H1 (cell line): Measurements from ENCODE around the gene TRAF6. TPM values are rescaled to one million over a fixed set of nuclear protein-coding genes. Genes with fewer than 3 reads are reported as not detected.

Source experiments
- CTCF ChIA-PET: fragments of 300-600 bp; sonication (Branson Sonifier 250); formaldehyde crosslinking; loops from one replicate; lab custom pipeline; 2021; ENCODE audit not compliant: partially characterized antibody; lab: Charles Lee
- POLR2A ChIA-PET: fragments of 300-600 bp; sonication (Branson Sonifier 250); formaldehyde crosslinking; loops from one replicate; lab custom pipeline; 2021; ENCODE audit warnings: inconsistent platforms; ENCODE audit not compliant: partially characterized antibody; lab: Charles Lee
- DNase-seq, 2 experiments: peaks; one replicate each; pipeline versions ENCODE4 v3.0.0 to v3.0.0-alpha.2; 2010 to 2022; ENCODE audit warnings: low spot score in 2 of 2, low read depth in 1 of 2, mixed read lengths in 1 of 2
- FAIRE-seq: peaks from 2 replicates; lab custom pipeline; 2011; peaks lifted over from hg19 to GRCh38; lab: Jason Lieb, UNC
- H2AFZ ChIP-seq: 2 replicates; pipeline ENCODE4 v1.8.1; 2012; ENCODE audit warnings: low read length, inconsistent platforms
- H2AK5ac ChIP-seq: 2 replicates; pipeline ENCODE4 v1.6.1; 2013; ENCODE audit warnings: low read depth, low read length
- H2BK120ac ChIP-seq: replicated peaks from 2 replicates; pipeline ENCODE3; 2013; ENCODE audit warnings: low read depth, low read length, inconsistent platforms
- H2BK12ac ChIP-seq: 2 replicates; pipeline ENCODE4 v1.6.1; 2013; ENCODE audit warnings: low read depth, low read length
- H2BK15ac ChIP-seq: 2 replicates; pipeline ENCODE4 v1.6.1; 2013; ENCODE audit warnings: low read length
- H2BK20ac ChIP-seq: 2 replicates; pipeline ENCODE4 v1.6.1; 2013; ENCODE audit warnings: low read length
- H2BK5ac ChIP-seq: 2 replicates; pipeline ENCODE4 v1.6.1; 2013; ENCODE audit warnings: low read depth, low read length
- H3K14ac ChIP-seq: 2 replicates; pipeline ENCODE4 v1.6.1; 2013; ENCODE audit warnings: inconsistent platforms; ENCODE audit not compliant: insufficient read length
- H3K18ac ChIP-seq: 2 replicates; pipeline ENCODE4 v1.6.1; 2013; ENCODE audit warnings: low read length; ENCODE audit errors: extremely low read depth
- H3K23ac ChIP-seq: 2 replicates; pipeline ENCODE4 v1.6.1; 2013; ENCODE audit warnings: inconsistent platforms; ENCODE audit not compliant: insufficient read length
- H3K23me2 ChIP-seq: 2 replicates; pipeline ENCODE4 v1.6.1; 2013; ENCODE audit warnings: low read depth, low read length
- H3K27ac ChIP-seq: 2 replicates; pipeline ENCODE4 v1.6.1; 2011; ENCODE audit warnings: low read depth, low read length, inconsistent platforms
- H3K27me3 ChIP-seq, 4 experiments: replicated peaks in 1 of 4; 1 replicate in 1 of 4; 2 replicates in 3 of 4; pipeline versions ENCODE4 v1.6.1 to v1.8.1; 2011 to 2013; ENCODE audit warnings: low read length in 3 of 4, mild to moderate bottlenecking in 3 of 4, inconsistent platforms in 2 of 4, mixed read lengths in 2 of 4, moderate library complexity in 1 of 4; ENCODE audit not compliant: control insufficient read depth in 3 of 4, insufficient read depth in 3 of 4; ENCODE audit errors: extremely low read depth in 1 of 4
- H3K36me3 ChIP-seq, 4 experiments: 2 replicates each; pipeline versions ENCODE4 v1.6.1 to v1.8.1; 2011 to 2013; ENCODE audit warnings: mild to moderate bottlenecking in 4 of 4, low read length in 3 of 4, moderate library complexity in 2 of 4, control low read depth in 1 of 4, inconsistent platforms in 1 of 4; ENCODE audit not compliant: insufficient read depth in 4 of 4, control insufficient read depth in 2 of 4
- H3K4ac ChIP-seq: replicated peaks from 2 replicates; pipeline ENCODE3; 2013; ENCODE audit warnings: low read length, low read depth, mixed read lengths, inconsistent platforms; ENCODE audit not compliant: insufficient read length
- H3K4me1 ChIP-seq, 4 experiments: replicated peaks in 1 of 4; 1 replicate in 1 of 4; 2 replicates in 3 of 4; pipeline versions ENCODE4 v1.6.1 to v1.8.1; 2011 to 2013; ENCODE audit warnings: low read length in 3 of 4, inconsistent platforms in 2 of 4, mixed read lengths in 1 of 4; ENCODE audit not compliant: insufficient read depth in 4 of 4, control insufficient read depth in 3 of 4
- H3K4me2 ChIP-seq, 2 experiments: 2 replicates each; pipeline versions ENCODE4 v1.6.1 to v1.8.1; 2011 to 2013; ENCODE audit warnings: low read depth in 2 of 2, low read length in 2 of 2, control low read depth in 1 of 2, inconsistent platforms in 1 of 2, mild to moderate bottlenecking in 1 of 2; ENCODE audit not compliant: insufficient read depth in 1 of 2
- H3K4me3 ChIP-seq, 4 experiments: fragments of 200-600, 300-600 bp in 1 of 4; sonication (generic), shearing (Covaris generic), sonication (Bioruptor Twin) in 1 of 4; 2 replicates each; pipeline versions ENCODE4 v1.5.1 to v1.8.1; 2011 to 2016; ENCODE audit warnings: low read length in 4 of 4, low read depth in 3 of 4, control low read depth in 2 of 4, inconsistent platforms in 2 of 4, mild to moderate bottlenecking in 2 of 4, mixed read lengths in 1 of 4, moderate library complexity in 1 of 4; ENCODE audit not compliant: insufficient read depth in 2 of 4; ENCODE audit errors: extremely low read depth in 1 of 4
- H3K56ac ChIP-seq: replicated peaks from 2 replicates; pipeline ENCODE3; 2013; ENCODE audit warnings: low read depth, mild to moderate bottlenecking, mixed read lengths, low read length, inconsistent platforms; ENCODE audit not compliant: insufficient read length
- H3K79me1 ChIP-seq: 2 replicates; pipeline ENCODE4 v1.6.1; 2013; ENCODE audit warnings: low read depth, low read length, control low read depth
- H3K79me2 ChIP-seq, 2 experiments: 2 replicates each; pipeline versions ENCODE4 v1.6.1 to v1.8.1; 2012 to 2013; ENCODE audit warnings: low read length in 2 of 2, mild to moderate bottlenecking in 2 of 2, inconsistent platforms in 1 of 2; ENCODE audit not compliant: insufficient read depth in 2 of 2, control insufficient read depth in 1 of 2
- H3K9ac ChIP-seq, 4 experiments: replicated peaks in 1 of 4; 1 replicate in 1 of 4; 2 replicates in 3 of 4; pipeline versions ENCODE4 v1.6.1 to v1.8.1; 2011 to 2013; ENCODE audit warnings: low read depth in 3 of 4, low read length in 3 of 4, control low read depth in 2 of 4, mild to moderate bottlenecking in 2 of 4, moderate library complexity in 2 of 4, inconsistent platforms in 1 of 4; ENCODE audit errors: extremely low read depth in 1 of 4
- H3K9me3 ChIP-seq, 2 experiments: 2 replicates each; pipeline versions ENCODE4 v1.6.1 to v1.8.1; 2012 to 2013; ENCODE audit warnings: mild to moderate bottlenecking in 2 of 2, moderate library complexity in 2 of 2, control low read depth in 1 of 2, inconsistent platforms in 1 of 2, low read depth in 1 of 2, low read length in 1 of 2, mixed read lengths in 1 of 2; ENCODE audit not compliant: insufficient read depth in 2 of 2
- H4K20me1 ChIP-seq, 2 experiments: replicated peaks in 1 of 2; 2 replicates each; pipeline versions ENCODE3 to v1.8.1; 2011 to 2013; ENCODE audit warnings: inconsistent platforms in 2 of 2, low read length in 2 of 2, mild to moderate bottlenecking in 1 of 2; ENCODE audit not compliant: insufficient read depth in 2 of 2, control insufficient read depth in 1 of 2
- H4K5ac ChIP-seq: 2 replicates; pipeline ENCODE4 v1.6.1; 2013; ENCODE audit warnings: low read length, low read depth, mixed read lengths, inconsistent platforms; ENCODE audit not compliant: insufficient read length
- H4K8ac ChIP-seq: 2 replicates; pipeline ENCODE4 v1.8.0; 2013; ENCODE audit warnings: mild to moderate bottlenecking, moderate library complexity, low read length, inconsistent platforms; ENCODE audit not compliant: insufficient read depth; ENCODE audit errors: extremely low read depth
- H4K91ac ChIP-seq: replicated peaks from 2 replicates; pipeline ENCODE3; 2013; ENCODE audit warnings: low read length, mixed read lengths, inconsistent platforms; ENCODE audit not compliant: insufficient read length
- ASH2L ChIP-seq: fragments of 200-600, 300-600 bp; sonication (generic); IDR thresholded peaks from one replicate; pipeline ENCODE4 v1.7.1; 2017; ENCODE audit warnings: low read length
- BCL11A ChIP-seq, 2 experiments: IDR thresholded peaks; one replicate each; pipeline ENCODE4 v1.6.1; 2011; ENCODE audit warnings: low read depth in 2 of 2, low read length in 2 of 2, mild to moderate bottlenecking in 2 of 2
- CBX5 ChIP-seq: fragments of 300-800, 300-1000 bp; sonication (generic); IDR thresholded peaks from 2 replicates; pipeline ENCODE4 v1.7.1; 2016; ENCODE audit warnings: antibody characterized with exemption, low read length, low read depth
- CBX8 ChIP-seq: fragments of 300-800, 300-1000 bp; sonication (generic); IDR thresholded peaks from 2 replicates; pipeline ENCODE4 v1.7.1; 2016; ENCODE audit warnings: low read depth, low read length, borderline replicate concordance
- CHD2 ChIP-seq: IDR thresholded peaks from 2 replicates; pipeline ENCODE4 v1.6.1; 2012; ENCODE audit warnings: low read length, improper control_type of control experiment
- CREB1 ChIP-seq: IDR thresholded peaks from 2 replicates; pipeline ENCODE4 v1.6.1; 2012; ENCODE audit warnings: inconsistent platforms
- JUN ChIP-seq: IDR thresholded peaks from 2 replicates; pipeline ENCODE4 v1.6.1; 2011; ENCODE audit warnings: low read depth, mild to moderate bottlenecking, improper control_type of control experiment, low read length
- JUND ChIP-seq: IDR thresholded peaks from 2 replicates; pipeline ENCODE4 v1.6.1; 2011; ENCODE audit warnings: mild to moderate bottlenecking, improper control_type of control experiment, low read length
- NRF1 ChIP-seq: IDR thresholded peaks from 2 replicates; pipeline ENCODE4 v1.6.1; 2011; ENCODE audit warnings: mild to moderate bottlenecking, low read depth, low read length, improper control_type of control experiment
- RFX5 ChIP-seq: IDR thresholded peaks from 2 replicates; pipeline ENCODE4 v1.6.1; 2011; ENCODE audit warnings: low read depth, low read length, improper control_type of control experiment, borderline replicate concordance
- RXRA ChIP-seq: IDR thresholded peaks from 2 replicates; pipeline ENCODE4 v1.6.1; 2011; ENCODE audit warnings: low read depth, mild to moderate bottlenecking, low read length, moderate library complexity; ENCODE audit not compliant: insufficient read depth
- SIX5 ChIP-seq: IDR thresholded peaks from 2 replicates; pipeline ENCODE4 v1.6.1; 2011; ENCODE audit warnings: mild to moderate bottlenecking, low read depth, low read length
- SRF ChIP-seq: IDR thresholded peaks from 2 replicates; pipeline ENCODE4 v1.6.1; 2011; ENCODE audit warnings: mild to moderate bottlenecking, low read depth, low read length, moderate library complexity
- TEAD4 ChIP-seq: IDR thresholded peaks from 2 replicates; pipeline ENCODE4 v1.6.1; 2012; ENCODE audit warnings: low read depth, low read length, inconsistent platforms, mixed read lengths
- YY1 ChIP-seq: IDR thresholded peaks from 2 replicates; pipeline ENCODE4 v1.6.1; 2011; ENCODE audit warnings: low read depth, mild to moderate bottlenecking, low read length
- WGBS, 2 experiments: shearing (Covaris generic) in 1 of 2; methylation state at CpG; one replicate each; pipeline versions ENCODE4 v1.1.6 to v1.1.7; 2013 to 2015; ENCODE audit warnings: low lambda C conversion rate in 2 of 2, mixed read lengths in 2 of 2, inconsistent platforms in 1 of 2, low coverage in 1 of 2, missing lambda C conversion rate in 1 of 2; ENCODE audit not compliant: insufficient replicate concordance in 2 of 2, insufficient coverage in 1 of 2, insufficient read length in 1 of 2; ENCODE audit errors: extremely low coverage in 1 of 2, missing lambda C conversion rate in 1 of 2; 5-methylcytosine and 5-hydroxymethylcytosine counted together
- polyA plus RNA-seq, 7 experiments: library from polyadenylated mRNA; depleted of rRNA in 3 of 7; stranded (reverse) in 5 of 7; unstranded in 2 of 7; fragments of >200 nt in 5 of 7; fragments of 200-250 nt in 2 of 7; gene quantifications; 1 replicate in 5 of 7; 2 replicates in 1 of 7; 4 replicates in 1 of 7; pipeline versions ENCODE4 v1.2.1 to v1.2.3, GENCODE V29; 2011 to 2013; ENCODE audit warnings: missing spikeins in 2 of 7, mixed read lengths in 2 of 7
- total RNA-seq: library from RNA; stranded (reverse); fragmentation: NEBNext Ultra II Directional; extraction: Animal tissue kit (Norgen Biotek cat#: 25700); gene quantifications from 2 replicates; pipeline ENCODE4 v1.2.1, GENCODE V29; 2021

TRAF6 gene
- total and polyA plus RNA-seq, 2 of the 8 experiments (the other 6 are each of a cell fraction or from before 2014, with no cell fraction given), result 4.6 to 8.8 TPM

DNA sequence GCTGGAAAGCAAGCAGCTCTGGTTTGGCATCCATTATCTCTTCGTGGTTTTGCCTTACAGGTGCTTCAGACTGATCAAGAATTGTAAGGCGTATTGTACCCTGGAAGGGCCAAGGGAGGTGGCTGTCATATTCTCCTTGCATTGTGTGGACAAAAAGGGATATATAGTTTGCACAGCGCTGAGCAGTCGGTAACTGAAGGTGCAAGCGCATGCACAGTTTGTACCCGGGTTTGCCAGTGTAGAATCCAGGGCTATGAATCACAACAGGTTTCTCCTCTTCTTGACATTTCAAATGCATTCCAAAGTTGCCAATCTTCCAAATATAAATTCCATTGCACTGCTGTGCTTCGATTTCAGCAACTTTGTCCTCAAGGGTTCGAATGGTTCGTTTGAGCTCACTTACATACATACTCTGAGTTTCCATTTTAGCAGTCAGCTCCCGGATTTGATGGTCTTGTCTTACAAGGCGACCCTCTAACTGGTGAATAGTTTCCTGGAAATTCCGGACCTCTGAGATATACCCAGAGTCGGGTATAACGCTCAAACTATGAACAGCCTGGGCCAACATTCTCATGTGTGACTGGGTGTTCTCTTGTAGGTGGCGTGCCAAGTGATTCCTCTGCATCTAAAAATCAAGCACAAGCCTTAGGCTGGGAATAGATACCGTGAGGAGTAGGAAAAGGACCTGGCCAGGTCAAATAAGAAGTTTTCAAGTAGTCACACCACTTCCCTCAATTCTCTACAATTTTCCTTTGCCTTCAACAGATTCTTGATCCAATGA is 19.9 kb downstream of the TRAF6 start:
- no peaks in the 10 kb centered on the region for H3K79me1 ChIP-seq
- H3K23ac ChIP-seq, result no peak overlapping the region
- H2BK15ac ChIP-seq, result no peak overlapping the region
- no peak overlapping the region for H4K5ac ChIP-seq
- no peak overlapping the region for H2BK12ac ChIP-seq
- no peaks in the 10 kb centered on the region for H3K27me3 ChIP-seq
- DNase-seq (no peak), FAIRE-seq (no peak)
- H3K56ac ChIP-seq, result no peak overlapping the region
- no peak overlapping the region for H3K4me2 ChIP-seq
- H2BK5ac ChIP-seq, result no peak overlapping the region
- no peak overlapping the region for H3K4ac ChIP-seq
- no peak overlapping the region for H3K18ac ChIP-seq
- no peak overlapping the region for H2AK5ac ChIP-seq
- H2AFZ ChIP-seq, result no peak overlapping the region
- no peaks in the 10 kb centered on the region for H4K20me1 ChIP-seq
- H3K9me3 ChIP-seq, result no peaks in the 10 kb centered on the region
- H3K4me1 ChIP-seq, result no peaks in the 10 kb centered on the region
- ChIA-PET POLR2A (interaction anchor here (0.9 to 1.2 kb wide), 2 partner anchors 12 to 20 kb away, joined by 3 read pairs; partner anchors contain the start of gene TRAF6), CTCF (interaction anchor here (0.6 to 2.1 kb wide), 4 partner anchors 10 to 198 kb away, joined by 3 to 10 read pairs (median 3); no protein-coding TSS in a partner anchor)
- no peak overlapping the region for H4K91ac ChIP-seq
- no peak overlapping the region for H2BK20ac ChIP-seq
- H4K8ac ChIP-seq, result no peak overlapping the region; the same call in 1 of the 2 replicates
- 90% methylated on average over 16 of the region's 16 CpGs; no CpG with 5 or more reads in 1 of the 2 experiments for WGBS, 2 experiments
- no peak overlapping the region for H2BK120ac ChIP-seq
- no peak overlapping the region for H3K27ac ChIP-seq
- H3K36me3 ChIP-seq, result peaks cover 2 to 41% (median 14%) of the 10 kb centered on the region in 4 experiments; a peak in 6 of 8 replicates
- no peaks in the 10 kb centered on the region for H3K79me2 ChIP-seq
- no peak overlapping the region for H3K9ac ChIP-seq
- no peaks in the 10 kb centered on the region for H3K23me2 ChIP-seq
- H3K14ac ChIP-seq, result no peak overlapping the region
- no peak overlapping the region for H3K4me3 ChIP-seq
- TF ChIP-seq CREB1 (no peak), BCL11A (IDR thresholded peaks at IDR 0.05; ENCODE audit: low read depth in 2 of 2, low read length in 2 of 2) (no peak), RFX5 (no peak), SRF (no peak), CBX5 (no peak), NRF1 (no peak), JUN (no peak), ASH2L (no peak), SIX5 (no peak), JUND (no peak), RXRA (no peak), CBX8 (no peak), CHD2 (no peak), TEAD4 (no peak), YY1 (no peak)
